A673 (cell line): ENCODE results near the gene MICAL3. TPM values are rescaled to one million over a fixed set of nuclear protein-coding genes. Genes with fewer than 3 reads are reported as not detected.

Experiments used
- BruUV-seq: library from RNA; stranded (reverse); fragments of 400-500 nt; replicated peaks from 2 replicates; lab custom pipeline; 2021; lab: Mats Ljungman, UMichigan
- CTCF ChIA-PET: fragments of 300-600 bp; sonication (Branson Sonifier 250); formaldehyde crosslinking; loops from one replicate; lab custom pipeline; 2022; ENCODE audit warnings: antibody characterized with exemption; lab: Charles Lee
- POLR2A ChIA-PET: fragments of 300-600 bp; sonication (Branson Sonifier 250); formaldehyde crosslinking; loops from one replicate; lab custom pipeline; 2022; ENCODE audit warnings: antibody characterized with exemption; ENCODE audit not compliant: low non-redundant PET; lab: Charles Lee
- DNase-seq: peaks from one replicate; pipeline ENCODE4 v3.0.0-alpha.2; 2015; ENCODE audit warnings: low spot score
- H3K27ac ChIP-seq: fragments of 200-600 bp; sonication (generic); 2 replicates; pipeline ENCODE4 v1.5.1; 2016; ENCODE audit warnings: mixed run types, low read depth, mild to moderate bottlenecking, mixed read lengths, antibody characterized with exemption, low read length; ENCODE audit not compliant: poor library complexity, severe bottlenecking
- H3K27me3 ChIP-seq: fragments of 200-600 bp; sonication (generic); replicated peaks from 2 replicates; pipeline ENCODE4 v1.6.1; 2017; ENCODE audit warnings: mixed run types, low read depth, mild to moderate bottlenecking, mixed read lengths, antibody characterized with exemption, low read length; ENCODE audit not compliant: insufficient read depth, poor library complexity
- H3K36me3 ChIP-seq: fragments of 200-600 bp; sonication (generic); 2 replicates; pipeline ENCODE4 v1.6.1; 2016; ENCODE audit warnings: mixed run types, mild to moderate bottlenecking, mixed read lengths, antibody characterized with exemption, low read length; ENCODE audit not compliant: insufficient read depth, poor library complexity, severe bottlenecking
- H3K4me1 ChIP-seq: fragments of 200-600 bp; sonication (generic); 2 replicates; pipeline ENCODE4 v1.6.1; 2017; ENCODE audit warnings: mixed run types, mild to moderate bottlenecking, mixed read lengths, antibody characterized with exemption, low read length; ENCODE audit not compliant: insufficient read depth, poor library complexity, severe bottlenecking
- H3K4me3 ChIP-seq: fragments of 200-600 bp; sonication (generic); 2 replicates; pipeline ENCODE4 v1.5.1; 2016; ENCODE audit warnings: low read depth, mixed run types, mild to moderate bottlenecking, mixed read lengths, low read length; ENCODE audit not compliant: poor library complexity, severe bottlenecking
- H3K9me3 ChIP-seq: fragments of 200-600 bp; sonication (generic); 2 replicates; pipeline ENCODE4 v1.6.1; 2016; ENCODE audit warnings: mixed run types, low read depth, mild to moderate bottlenecking, mixed read lengths, antibody characterized with exemption, low read length; ENCODE audit not compliant: poor library complexity, severe bottlenecking
- EZH2 ChIP-seq: fragments of 200-600 bp; sonication (generic); IDR thresholded peaks from 2 replicates; pipeline ENCODE4 v1.6.1; 2017; ENCODE audit warnings: borderline replicate concordance, low read depth, mild to moderate bottlenecking, mixed read lengths, antibody characterized with exemption, low read length; ENCODE audit not compliant: poor library complexity, severe bottlenecking
- intact Hi-C: fragments of 100-400 bp; cut with micrococcal nuclease; formaldehyde crosslinking; loops from one replicate; pipeline ENCODE4 v1.10.0; 2022; ENCODE audit not compliant: unreplicated experiment
- total RNA-seq: library from RNA; stranded (reverse); gene quantifications from 2 replicates; pipeline ENCODE4 v1.2.3, GENCODE V29; 2021
- TF ChIP-seq, protein P1 (sequence below): fragments of 300-800, 200-600 bp; sonication (generic); conservative IDR thresholded peaks from 2 replicates; pipeline ENCODE4 v1.5.1; 2017; ENCODE audit warnings: low read depth, mild to moderate bottlenecking, antibody characterized with exemption, low read length, moderate library complexity, mixed read lengths

MICAL3 gene
- total RNA-seq, 1 experiment from 2014 or later = 63.6 TPM

DNA sequence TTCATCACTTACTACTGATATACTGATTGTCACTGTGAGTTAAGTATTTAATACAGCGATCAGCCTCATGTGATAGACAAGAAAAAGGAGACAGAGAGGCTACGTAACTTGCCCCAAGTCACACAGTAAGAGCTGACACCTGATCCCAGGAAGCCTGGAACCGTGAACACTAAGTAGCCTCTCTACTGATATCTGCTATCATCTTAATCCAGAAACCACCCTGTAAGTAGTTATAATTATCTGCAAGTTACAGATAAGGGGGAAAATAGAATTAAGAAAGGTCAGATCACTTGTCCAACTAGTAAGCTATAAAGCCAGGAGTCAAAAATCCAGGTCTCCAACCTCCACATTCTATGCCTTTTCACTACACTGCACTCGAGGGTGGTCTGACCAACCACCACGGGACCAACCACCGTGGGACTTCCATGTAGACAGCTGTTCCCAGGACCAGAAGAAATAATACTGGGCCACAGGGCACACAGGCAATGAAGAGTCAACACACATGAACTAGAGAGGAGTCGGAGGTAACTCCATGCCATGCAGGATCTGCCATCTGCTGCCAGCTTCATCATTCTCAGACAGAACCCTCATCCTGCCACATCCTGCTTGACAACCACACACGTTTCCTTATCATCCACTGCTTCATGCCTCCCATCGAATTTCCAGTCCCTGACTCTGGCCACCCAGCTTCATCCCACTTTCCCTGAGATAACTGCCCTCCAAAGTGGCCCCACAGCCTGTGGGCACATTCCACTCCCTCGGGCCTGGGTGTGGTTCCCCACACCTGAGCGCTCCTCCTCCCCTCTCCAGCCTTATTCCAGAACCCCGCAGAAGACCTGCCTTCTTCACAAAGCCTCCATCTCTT lies 58.6 kb downstream of the MICAL3 start:
- Histone ChIP-seq H3K36me3 (peaks cover 4% of the 10 kb centered on the region), H3K4me3 (no peak overlapping the region), H3K4me1 (peaks cover 10% of the 10 kb centered on the region), H3K9me3 (no peaks in the 10 kb centered on the region), H3K27ac (no peak overlapping the region), H3K27me3 (no peaks in the 10 kb centered on the region)
- no TSS peak for BruUV-seq
- intact Hi-C loops = no loop called here
- DNase-seq = no peak
- ChIA-PET POLR2A (no interaction called here), CTCF (interaction anchor here (0.5 kb wide), 1 partner anchor 57 kb away, joined by 3 read pairs; no protein-coding TSS in a partner anchor)
- no peak for TF ChIP-seq EZH2
- TF ChIP-seq, protein P1, sequence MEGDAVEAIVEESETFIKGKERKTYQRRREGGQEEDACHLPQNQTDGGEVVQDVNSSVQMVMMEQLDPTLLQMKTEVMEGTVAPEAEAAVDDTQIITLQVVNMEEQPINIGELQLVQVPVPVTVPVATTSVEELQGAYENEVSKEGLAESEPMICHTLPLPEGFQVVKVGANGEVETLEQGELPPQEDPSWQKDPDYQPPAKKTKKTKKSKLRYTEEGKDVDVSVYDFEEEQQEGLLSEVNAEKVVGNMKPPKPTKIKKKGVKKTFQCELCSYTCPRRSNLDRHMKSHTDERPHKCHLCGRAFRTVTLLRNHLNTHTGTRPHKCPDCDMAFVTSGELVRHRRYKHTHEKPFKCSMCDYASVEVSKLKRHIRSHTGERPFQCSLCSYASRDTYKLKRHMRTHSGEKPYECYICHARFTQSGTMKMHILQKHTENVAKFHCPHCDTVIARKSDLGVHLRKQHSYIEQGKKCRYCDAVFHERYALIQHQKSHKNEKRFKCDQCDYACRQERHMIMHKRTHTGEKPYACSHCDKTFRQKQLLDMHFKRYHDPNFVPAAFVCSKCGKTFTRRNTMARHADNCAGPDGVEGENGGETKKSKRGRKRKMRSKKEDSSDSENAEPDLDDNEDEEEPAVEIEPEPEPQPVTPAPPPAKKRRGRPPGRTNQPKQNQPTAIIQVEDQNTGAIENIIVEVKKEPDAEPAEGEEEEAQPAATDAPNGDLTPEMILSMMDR = no peak

DNA sequence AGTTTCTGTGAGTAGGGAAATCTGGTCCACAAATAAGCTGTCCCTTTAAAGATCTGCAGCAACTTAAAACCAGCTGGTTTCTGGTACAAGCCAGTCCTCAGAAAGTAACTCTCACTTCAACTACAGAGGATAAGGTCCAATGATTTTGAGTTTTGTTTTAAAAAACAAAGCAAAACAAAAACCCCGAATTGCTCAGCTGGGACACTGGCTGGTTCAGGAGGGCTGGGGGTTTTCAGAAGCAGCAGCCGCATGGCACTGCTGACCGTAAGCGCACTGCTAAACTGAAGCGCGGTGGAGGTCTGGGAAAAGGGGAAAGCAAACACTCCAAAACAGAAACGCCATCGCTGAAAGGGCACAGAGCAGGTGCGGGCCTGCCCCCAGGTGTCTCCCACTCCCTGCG lies 59.7 kb downstream of the MICAL3 start:
- Histone ChIP-seq H3K36me3 (peaks cover 2% of the 10 kb centered on the region), H3K27me3 (no peaks in the 10 kb centered on the region), H3K4me3 (no peak overlapping the region), H3K4me1 (no peaks in the 10 kb centered on the region), H3K27ac (no peak overlapping the region), H3K9me3 (no peaks in the 10 kb centered on the region)
- ChIA-PET CTCF (no interaction called here), POLR2A (no interaction called here)
- no TSS peak for BruUV-seq
- DNase-seq = no peak
- no peak for TF ChIP-seq EZH2
- TF ChIP-seq, protein P1 = no peak
- intact Hi-C loops = no loop called here

DNA sequence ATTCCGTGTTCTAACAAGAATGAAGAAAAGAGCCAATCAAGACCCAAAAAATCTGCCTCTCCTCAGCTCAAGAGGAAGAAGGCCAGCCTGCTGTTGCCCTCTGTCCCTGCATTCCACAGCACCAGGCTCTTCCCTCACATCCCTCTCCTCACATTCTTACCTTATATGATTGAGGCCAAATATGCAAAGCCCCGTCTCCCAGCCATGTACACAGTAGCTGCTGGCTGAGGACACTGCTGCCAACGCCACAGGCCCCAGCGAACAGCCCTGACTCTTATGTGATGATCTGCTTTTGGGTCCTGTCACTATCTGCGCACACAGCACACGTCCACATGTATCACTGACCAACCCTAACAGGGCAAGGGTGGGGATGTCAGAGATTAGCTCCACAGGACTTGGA lies 60.2 kb downstream of the MICAL3 start:
- intact Hi-C loops = no loop called here
- BruUV-seq = no TSS peak
- Histone ChIP-seq H3K36me3 (no peaks in the 10 kb centered on the region), H3K27ac (no peak overlapping the region), H3K4me3 (no peak overlapping the region), H3K9me3 (no peaks in the 10 kb centered on the region), H3K4me1 (no peaks in the 10 kb centered on the region), H3K27me3 (no peaks in the 10 kb centered on the region)
- ChIA-PET CTCF (no interaction called here), POLR2A (no interaction called here)
- TF ChIP-seq EZH2 = no peak
- TF ChIP-seq, protein P1 = no peak
- no peak for DNase-seq
